GM19328 (cell line): ENCODE data around the gene ZFX.

Experiments
- ATAC-seq: cut with Tn5 transposase; IDR thresholded peaks from one replicate; pipeline ENCODE4 v1.9.1; 2021; ENCODE audit warnings: mild to moderate bottlenecking, moderate library complexity; ENCODE audit not compliant: unreplicated experiment

Gene ZFX

GRCh38 chrX:24201216-24201615, 51.7 kb downstream of the ZFX start:
- ATAC-seq = no peak

GRCh38 chrX:24202465-24203031, 53.0 kb downstream of the ZFX start:
- ATAC-seq = no peak

GRCh38 chrX:24203072-24203808, 53.7 kb downstream of the ZFX start:
- no peak for ATAC-seq

GRCh38 chrX:24204331-24204730, 54.8 kb downstream of the ZFX start:
- no peak for ATAC-seq

GRCh38 chrX:24204958-24205357, 55.4 kb downstream of the ZFX start:
- ATAC-seq = no peak

- ATAC-seq = no peak
These were observed 58.3 kb downstream of the ZFX start for GRCh38 chrX:24207826-24208225.

- no peak for ATAC-seq
These were observed 59.1 kb downstream of the ZFX start for GRCh38 chrX:24208496-24209240.

GRCh38 chrX:24210190-24210589, 60.7 kb downstream of the ZFX start:
- ATAC-seq = no peak

- no peak for ATAC-seq
These were observed 65.0 kb downstream of the ZFX start for GRCh38 chrX:24214568-24214967.

GRCh38 chrX:24215272-24215671, 65.7 kb downstream of the ZFX start:
- ATAC-seq = no peak

- ATAC-seq = no peak
These were observed 66.5 kb downstream of the ZFX start for GRCh38 chrX:24216037-24216436.

GRCh38 chrX:24216827-24217226, 67.3 kb downstream of the ZFX start:
- ATAC-seq = no peak

GRCh38 chrX:24219320-24219719, 69.8 kb downstream of the ZFX start:
- no peak for ATAC-seq

GRCh38 chrX:24221872-24222271, 72.3 kb downstream of the ZFX start:
- ATAC-seq = no peak

- no peak for ATAC-seq
These were observed 75.7 kb downstream of the ZFX start for GRCh38 chrX:24225265-24225664.

GRCh38 chrX:24226176-24226575, 76.6 kb downstream of the ZFX start:
- no peak for ATAC-seq

- ATAC-seq = no peak
These were observed 79.1 kb downstream of the ZFX start for GRCh38 chrX:24228596-24228995.

GRCh38 chrX:24229400-24229879, 79.9 kb downstream of the ZFX start:
- ATAC-seq = no peak

- no peak for ATAC-seq
These were observed 80.4 kb downstream of the ZFX start for GRCh38 chrX:24229976-24230375.

GRCh38 chrX:24231131-24231540, 81.6 kb downstream of the ZFX start:
- no peak for ATAC-seq

- ATAC-seq = no peak
These were observed 82.2 kb downstream of the ZFX start for GRCh38 chrX:24231641-24232179.

- ATAC-seq = no peak
These were observed 83.3 kb downstream of the ZFX start for GRCh38 chrX:24232796-24233195.
